Gastroesophageal sphincter (tissue), 4 donors: ENCODE measurements around the gene ZNF45. TPM values are rescaled to one million over a fixed set of nuclear protein-coding genes. Genes with fewer than 3 reads are reported as not detected.

Experiments used
- ATAC-seq: fragments of 150-250 bp; one replicate; pipeline ENCODE4 v1.9.1; 2016; ENCODE audit warnings: mild to moderate bottlenecking, moderate library complexity
- H3K27ac ChIP-seq, 4 donors: fragments of 200-600 bp; sonication (generic) in 3 of 4; 1 replicate in 3 of 4; 2 replicates in 1 of 4; pipeline ENCODE4 v1.5.1; 2016 to 2019
- H3K27me3 ChIP-seq: fragments of 200-600 bp; sonication (generic); one replicate; pipeline ENCODE4 v1.5.1; 2019
- H3K36me3 ChIP-seq, 2 donors: fragments of 200-600 bp; sonication (generic); one replicate each; pipeline ENCODE4 v1.5.1; 2019; ENCODE audit warnings: control low read depth in 1 of 2
- H3K4me1 ChIP-seq, 3 donors: fragments of 200-600 bp; sonication (generic); 1 replicate in 2 of 3; 2 replicates in 1 of 3; pipeline ENCODE4 v1.5.1; 2016 to 2019; ENCODE audit warnings: control low read depth in 2 of 3
- H3K4me3 ChIP-seq, 2 donors: fragments of 200-600 bp; sonication (generic); one replicate each; pipeline ENCODE4 v1.5.1; 2019; ENCODE audit warnings: mild to moderate bottlenecking in 1 of 2, moderate library complexity in 1 of 2
- H3K9me3 ChIP-seq, 3 donors: fragments of 200-600 bp; sonication (generic); one replicate each; pipeline ENCODE4 v1.5.1; 2017 to 2019; ENCODE audit warnings: control low read depth in 2 of 3
- EP300 ChIP-seq: sonication (generic); formaldehyde crosslinking; IDR thresholded peaks from one replicate; pipeline ENCODE4 v1.6.1; 2017; ENCODE audit warnings: antibody characterized with exemption, mild to moderate bottlenecking
- POLR2A ChIP-seq, 2 donors: fragments of 450-650 bp; IDR thresholded peaks; one replicate each; pipeline ENCODE4 v1.6.1; 2017; ENCODE audit warnings: antibody characterized with exemption in 2 of 2, mild to moderate bottlenecking in 2 of 2, moderate library complexity in 1 of 2
- POLR2AphosphoS5 ChIP-seq: sonication (generic); formaldehyde crosslinking; IDR thresholded peaks from one replicate; pipeline ENCODE4 v1.6.1; 2017; ENCODE audit warnings: antibody characterized with exemption
- WGBS, 2 donors: methylation state at CpG; one replicate each; pipeline ENCODE4 v1.1.5; 2018; ENCODE audit warnings: low coverage in 1 of 2; 5-methylcytosine and 5-hydroxymethylcytosine counted together
- total RNA-seq, 4 donors: library from RNA; depleted of rRNA; stranded (reverse); fragments of >200 nt; gene quantifications; one replicate each; pipeline ENCODE4 v1.1.0, GENCODE V29; 2016
- TF ChIP-seq, protein P1 (sequence below), 4 experiments: fragments of 200-600 bp in 2 of 4; fragments of 450-650 bp in 2 of 4; sonication (generic) in 1 of 4; IDR thresholded peaks; one replicate each; pipeline ENCODE4 v1.5.1; 2017 to 2019; ENCODE audit warnings: antibody characterized with exemption in 4 of 4, mild to moderate bottlenecking in 2 of 4, moderate library complexity in 2 of 4

Gene ZNF45
- total RNA-seq, 4 donors from 2014 or later = 9.7 to 16.7 (median 12.0) TPM

DNA sequence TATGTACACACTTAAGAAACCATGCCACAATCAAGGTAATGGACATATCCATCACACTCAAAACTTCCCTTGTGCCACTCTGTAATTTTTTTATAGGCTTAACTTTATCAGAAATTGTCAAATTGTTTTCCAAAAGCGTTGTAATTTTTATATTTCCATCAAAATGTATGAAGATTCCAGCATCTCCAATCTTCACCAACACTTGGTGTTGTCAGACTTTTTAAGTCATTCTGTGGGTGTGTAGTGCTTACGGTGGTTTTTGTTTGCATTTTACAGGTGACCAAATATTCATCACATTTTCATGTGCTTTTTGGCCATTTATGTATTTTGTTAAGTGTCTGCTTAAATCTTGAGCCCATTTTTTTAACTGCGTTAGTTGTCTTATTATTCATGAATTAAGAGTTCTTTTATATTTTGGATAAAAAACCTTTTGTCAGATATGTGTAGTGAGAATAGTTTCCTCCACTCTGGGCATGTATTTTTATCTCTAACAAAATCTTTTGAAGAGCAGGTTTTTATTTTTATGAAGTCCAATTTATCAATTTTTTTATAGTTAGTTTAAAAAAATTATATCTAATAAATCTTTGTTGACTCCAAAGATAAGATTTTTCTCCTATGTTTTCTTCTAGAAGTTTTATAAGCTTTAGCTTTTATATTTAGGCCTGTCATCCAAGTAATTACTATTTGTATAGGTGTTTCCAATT lies 4.6 kb upstream of the ZNF45 start:
- Histone ChIP-seq H3K36me3 (no peaks in the 10 kb centered on the region), H3K9me3 (peaks cover 0 to 7% (median 0%) of the 10 kb centered on the region in 3 donors), H3K4me1 (peaks cover 0 to 6% (median 0%) of the 10 kb centered on the region in 3 donors), H3K27ac (no peak overlapping the region), H3K4me3 (no peak overlapping the region), H3K27me3 (no peaks in the 10 kb centered on the region)
- WGBS, 2 donors = 69 to 74% methylated on average over 3 of the region's 3 CpGs
- TF ChIP-seq EP300 = no peak
- ATAC-seq = no peak

- WGBS, 2 donors = 77 to 80% methylated on average over 2 to 5 of the region's 5 CpGs
- H3K9me3 ChIP-seq = peaks cover 0 to 7% (median 0%) of the 10 kb centered on the region in 3 donors
- no peak overlapping the region for H3K4me3 ChIP-seq
- TF ChIP-seq POLR2A (IDR thresholded peaks at IDR 0.05) (no peak), EP300 (no peak), POLR2AphosphoS5 (no peak)
- TF ChIP-seq, protein P1, sequence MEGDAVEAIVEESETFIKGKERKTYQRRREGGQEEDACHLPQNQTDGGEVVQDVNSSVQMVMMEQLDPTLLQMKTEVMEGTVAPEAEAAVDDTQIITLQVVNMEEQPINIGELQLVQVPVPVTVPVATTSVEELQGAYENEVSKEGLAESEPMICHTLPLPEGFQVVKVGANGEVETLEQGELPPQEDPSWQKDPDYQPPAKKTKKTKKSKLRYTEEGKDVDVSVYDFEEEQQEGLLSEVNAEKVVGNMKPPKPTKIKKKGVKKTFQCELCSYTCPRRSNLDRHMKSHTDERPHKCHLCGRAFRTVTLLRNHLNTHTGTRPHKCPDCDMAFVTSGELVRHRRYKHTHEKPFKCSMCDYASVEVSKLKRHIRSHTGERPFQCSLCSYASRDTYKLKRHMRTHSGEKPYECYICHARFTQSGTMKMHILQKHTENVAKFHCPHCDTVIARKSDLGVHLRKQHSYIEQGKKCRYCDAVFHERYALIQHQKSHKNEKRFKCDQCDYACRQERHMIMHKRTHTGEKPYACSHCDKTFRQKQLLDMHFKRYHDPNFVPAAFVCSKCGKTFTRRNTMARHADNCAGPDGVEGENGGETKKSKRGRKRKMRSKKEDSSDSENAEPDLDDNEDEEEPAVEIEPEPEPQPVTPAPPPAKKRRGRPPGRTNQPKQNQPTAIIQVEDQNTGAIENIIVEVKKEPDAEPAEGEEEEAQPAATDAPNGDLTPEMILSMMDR (IDR thresholded peaks at IDR 0.05) = no peak
- H3K27me3 ChIP-seq = no peaks in the 10 kb centered on the region
- no peak for ATAC-seq
- H3K36me3 ChIP-seq = peaks cover 0 to 21% of the 10 kb centered on the region in 2 donors
- no peak overlapping the region for H3K27ac ChIP-seq
- H3K4me1 ChIP-seq = peaks cover 4 to 30% (median 7%) of the 10 kb centered on the region in 3 donors
These were observed 1.1 kb upstream of the ZNF45 start for GRCh38 chr19:43936188-43936587.

GRCh38 chr19:43934055-43934984 lies 762 bp downstream of the ZNF45 start:
- peak overlapping the region; percentile 58 to 93 (median 88) for H3K27ac ChIP-seq
- no peaks in the 10 kb centered on the region for H3K27me3 ChIP-seq
- peaks cover 7 to 40% of the 10 kb centered on the region in 2 donors for H3K36me3 ChIP-seq
- TF ChIP-seq POLR2AphosphoS5 (no peak), POLR2A (IDR thresholded peaks at IDR 0.05) (no peak), EP300 (no peak)
- TF ChIP-seq, protein P1 (IDR thresholded peaks at IDR 0.05) = no peak
- ATAC-seq = no peak
- WGBS, 2 donors = 2 to 5% methylated on average over 11 to 13 of the region's 15 CpGs
- peaks cover 4 to 30% (median 7%) of the 10 kb centered on the region in 3 donors for H3K4me1 ChIP-seq
- peaks cover 0 to 2% (median 0%) of the 10 kb centered on the region in 3 donors for H3K9me3 ChIP-seq
- H3K4me3 ChIP-seq = peak overlapping the region; percentile 70 to 71

- 85 to 90% methylated on average over 2 to 5 of the region's 5 CpGs for WGBS, 2 donors
- Histone ChIP-seq H3K4me3 (no peak overlapping the region), H3K27me3 (no peaks in the 10 kb centered on the region), H3K4me1 (peaks cover 0 to 16% (median 2%) of the 10 kb centered on the region in 3 donors), H3K9me3 (peaks cover 0 to 10% (median 0%) of the 10 kb centered on the region in 3 donors), H3K27ac (no peak overlapping the region), H3K36me3 (peaks cover 26 to 95% of the 10 kb centered on the region in 2 donors)
- no peak for ATAC-seq
- TF ChIP-seq, protein P1 (IDR thresholded peaks at IDR 0.05) = no peak
- TF ChIP-seq POLR2A (IDR thresholded peaks at IDR 0.05) (no peak), POLR2AphosphoS5 (no peak), EP300 (no peak)
These were observed 6.3 kb downstream of the ZNF45 start for GRCh38 chr19:43928820-43929219.

DNA sequence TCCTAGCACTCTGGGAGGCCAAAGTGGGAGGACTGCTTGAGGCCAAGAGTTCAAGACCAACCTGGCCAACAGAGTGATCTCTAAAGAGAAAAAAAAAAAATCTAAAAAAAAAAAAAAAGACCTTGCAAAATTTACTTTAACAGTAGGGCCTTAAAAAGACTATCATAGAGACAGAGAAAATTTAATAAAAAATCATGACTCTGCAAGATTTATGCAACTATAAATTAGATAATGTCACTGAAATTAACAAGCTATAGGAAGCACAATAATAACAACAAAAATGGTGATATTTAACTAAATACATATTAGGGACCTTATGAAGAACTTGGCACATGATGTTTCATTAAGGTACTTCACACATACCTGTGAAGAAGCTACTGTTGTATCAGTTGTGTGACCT lies 11.2 kb downstream of the ZNF45 start:
- Histone ChIP-seq H3K36me3 (peaks cover 39 to 100% of the 10 kb centered on the region in 2 donors), H3K9me3 (peaks cover 1 to 53% (median 2%) of the 10 kb centered on the region in 3 donors), H3K27me3 (no peaks in the 10 kb centered on the region), H3K4me1 (no peaks in the 10 kb centered on the region), H3K27ac (no peak overlapping the region), H3K4me3 (no peak overlapping the region)
- ATAC-seq = no peak
- TF ChIP-seq EP300 (no peak), POLR2AphosphoS5 (no peak), POLR2A (IDR thresholded peaks at IDR 0.05) (no peak)
- TF ChIP-seq, protein P1 (IDR thresholded peaks at IDR 0.05) = no peak
